Testis (tissue), 3 donors: Measurements from ENCODE around the gene GSTO2. TPM values are rescaled to one million over a fixed set of nuclear protein-coding genes. Genes with fewer than 3 reads are reported as not detected.

Source experiments
- DNase-seq: peaks from one replicate; pipeline ENCODE4 v3.0.0-alpha.2; 2019
- H3K27ac ChIP-seq, 2 donors: fragments of 200-600 bp; sonication (generic); one replicate each; pipeline ENCODE4 v1.5.1; 2019
- H3K27me3 ChIP-seq: fragments of 200-600 bp; sonication (generic); one replicate; pipeline ENCODE4 v1.5.1; 2019
- H3K36me3 ChIP-seq: fragments of 200-600 bp; sonication (generic); one replicate; pipeline ENCODE4 v1.5.1; 2017; ENCODE audit warnings: low read depth; ENCODE audit errors: missing control alignments
- H3K4me1 ChIP-seq: fragments of 200-600 bp; sonication (generic); one replicate; pipeline ENCODE4 v1.5.1; 2019
- H3K4me3 ChIP-seq, 2 donors: fragments of 200-600 bp; sonication (generic); one replicate each; pipeline ENCODE4 v1.5.1; 2017 to 2019
- H3K9me3 ChIP-seq: fragments of 200-600 bp; sonication (generic); one replicate; pipeline ENCODE4 v1.5.1; 2017
- POLR2A ChIP-seq: fragments of 450-650 bp; IDR thresholded peaks from one replicate; pipeline ENCODE4 v1.6.1; 2017; ENCODE audit warnings: antibody characterized with exemption, mild to moderate bottlenecking, moderate library complexity
- WGBS, 2 donors: methylation state at CpG; one replicate each; pipeline ENCODE4 v1.1.5; 2018; 5-methylcytosine and 5-hydroxymethylcytosine counted together
- intact Hi-C: fragments of 100-400 bp; cut with DNase I; formaldehyde crosslinking; loops from one replicate; pipeline ENCODE4 v1.15.1; 2023; ENCODE audit warnings: low total_unique reads
- polyA plus RNA-seq: library from polyadenylated mRNA; stranded (reverse); fragments of 350-450 nt; fragmentation: Illumina TruSeq; extraction: RNeasy Lipid Tissue Mini Kit (QIAGEN cat#74804); gene quantifications from one replicate; pipeline ENCODE4 v1.2.3, GENCODE V29; 2014; ENCODE audit warnings: low read depth, low replicate concordance; ENCODE audit not compliant: insufficient read depth
- total RNA-seq, 2 donors: library from RNA; depleted of rRNA; stranded (reverse); fragments of >200 nt; gene quantifications; one replicate each; pipeline ENCODE4 v1.2.3, GENCODE V29; 2016
- TF ChIP-seq, protein P1 (sequence below), 3 experiments: fragments of 450-650 bp in 2 of 3; fragments of 200-600 bp in 1 of 3; sonication (generic) in 1 of 3; IDR thresholded peaks; one replicate each; pipeline ENCODE4 v1.5.1; 2016 to 2019; ENCODE audit warnings: antibody characterized with exemption in 3 of 3, mild to moderate bottlenecking in 2 of 3, moderate library complexity in 1 of 3

GSTO2 gene
- total and polyA plus RNA-seq, 3 donors from 2014 or later = 28.9 to 53.7 (median 51.7) TPM

DNA sequence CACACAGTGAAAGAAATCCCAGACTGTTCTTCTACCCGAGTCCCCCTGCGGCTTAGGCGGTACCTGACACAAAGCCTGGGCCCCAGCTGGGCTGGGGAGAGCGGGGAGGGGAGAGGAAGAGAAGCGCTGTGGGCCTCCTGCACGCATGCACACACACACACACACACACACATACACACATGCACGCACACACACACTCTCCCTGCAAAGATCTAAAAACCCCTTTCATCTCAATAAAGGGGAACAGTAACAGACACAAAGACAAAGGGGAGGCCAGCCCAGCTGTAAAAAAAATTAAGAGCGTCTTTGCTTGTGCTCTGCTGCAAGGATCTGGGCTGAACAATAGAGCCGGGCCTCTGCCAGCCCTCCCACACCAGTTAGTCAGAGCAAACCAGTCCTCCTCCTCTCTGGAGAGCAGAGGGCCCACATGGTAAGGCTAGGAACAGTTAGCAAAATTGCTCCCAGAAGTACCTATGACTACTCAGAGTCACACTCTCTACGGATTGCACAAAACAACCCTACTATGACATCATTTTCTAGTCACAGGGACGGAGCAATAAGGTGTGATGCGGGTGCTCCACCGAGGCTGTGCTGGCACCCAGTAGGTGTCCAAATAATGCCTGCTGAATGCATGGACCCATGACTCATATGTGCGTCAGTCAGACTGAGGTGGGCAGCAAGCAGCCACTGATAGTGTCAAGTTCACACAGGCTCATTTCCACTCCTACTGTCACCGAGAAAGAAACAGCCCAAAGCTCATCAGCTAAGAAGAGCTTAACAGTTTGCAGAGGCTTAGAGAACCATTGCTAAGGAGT, 60.1 kb downstream of the GSTO2 start:
- TF ChIP-seq, protein P1, sequence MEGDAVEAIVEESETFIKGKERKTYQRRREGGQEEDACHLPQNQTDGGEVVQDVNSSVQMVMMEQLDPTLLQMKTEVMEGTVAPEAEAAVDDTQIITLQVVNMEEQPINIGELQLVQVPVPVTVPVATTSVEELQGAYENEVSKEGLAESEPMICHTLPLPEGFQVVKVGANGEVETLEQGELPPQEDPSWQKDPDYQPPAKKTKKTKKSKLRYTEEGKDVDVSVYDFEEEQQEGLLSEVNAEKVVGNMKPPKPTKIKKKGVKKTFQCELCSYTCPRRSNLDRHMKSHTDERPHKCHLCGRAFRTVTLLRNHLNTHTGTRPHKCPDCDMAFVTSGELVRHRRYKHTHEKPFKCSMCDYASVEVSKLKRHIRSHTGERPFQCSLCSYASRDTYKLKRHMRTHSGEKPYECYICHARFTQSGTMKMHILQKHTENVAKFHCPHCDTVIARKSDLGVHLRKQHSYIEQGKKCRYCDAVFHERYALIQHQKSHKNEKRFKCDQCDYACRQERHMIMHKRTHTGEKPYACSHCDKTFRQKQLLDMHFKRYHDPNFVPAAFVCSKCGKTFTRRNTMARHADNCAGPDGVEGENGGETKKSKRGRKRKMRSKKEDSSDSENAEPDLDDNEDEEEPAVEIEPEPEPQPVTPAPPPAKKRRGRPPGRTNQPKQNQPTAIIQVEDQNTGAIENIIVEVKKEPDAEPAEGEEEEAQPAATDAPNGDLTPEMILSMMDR (IDR thresholded peaks at IDR 0.05) = no peak
- no peak for TF ChIP-seq POLR2A
- Histone ChIP-seq H3K27ac (peak overlapping the region; percentile 69 to 88), H3K27me3 (no peaks in the 10 kb centered on the region), H3K4me1 (peaks cover 85% of the 10 kb centered on the region), H3K4me3 (no peak overlapping the region), H3K9me3 (no peaks in the 10 kb centered on the region), H3K36me3 (no peaks in the 10 kb centered on the region)
- WGBS, 2 donors = 34 to 39% methylated on average over 13 to 15 of the region's 15 CpGs
- DNase-seq = peak; percentile 74
- intact Hi-C loops = no loop called here

DNA sequence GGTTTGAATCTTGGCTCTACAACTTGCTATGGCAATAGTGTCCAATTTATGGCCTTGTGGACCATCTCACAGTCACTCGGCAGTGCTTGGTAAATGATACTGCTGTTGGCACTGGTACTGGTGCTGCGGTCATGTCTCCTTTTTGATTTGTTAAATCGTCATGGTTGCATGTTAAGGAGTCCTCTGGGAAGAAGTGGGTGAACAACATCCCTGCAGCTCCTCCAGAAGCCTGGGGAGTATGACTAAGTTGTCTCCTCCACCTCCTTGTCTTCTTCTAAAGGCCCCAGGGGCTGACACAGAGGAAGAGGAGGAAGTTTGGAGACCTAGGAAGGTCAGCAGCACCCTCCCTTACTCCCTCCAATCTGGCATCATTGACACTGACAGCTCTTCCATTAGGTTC, 60.8 kb downstream of the GSTO2 start:
- H3K27me3 ChIP-seq = no peaks in the 10 kb centered on the region

DNA sequence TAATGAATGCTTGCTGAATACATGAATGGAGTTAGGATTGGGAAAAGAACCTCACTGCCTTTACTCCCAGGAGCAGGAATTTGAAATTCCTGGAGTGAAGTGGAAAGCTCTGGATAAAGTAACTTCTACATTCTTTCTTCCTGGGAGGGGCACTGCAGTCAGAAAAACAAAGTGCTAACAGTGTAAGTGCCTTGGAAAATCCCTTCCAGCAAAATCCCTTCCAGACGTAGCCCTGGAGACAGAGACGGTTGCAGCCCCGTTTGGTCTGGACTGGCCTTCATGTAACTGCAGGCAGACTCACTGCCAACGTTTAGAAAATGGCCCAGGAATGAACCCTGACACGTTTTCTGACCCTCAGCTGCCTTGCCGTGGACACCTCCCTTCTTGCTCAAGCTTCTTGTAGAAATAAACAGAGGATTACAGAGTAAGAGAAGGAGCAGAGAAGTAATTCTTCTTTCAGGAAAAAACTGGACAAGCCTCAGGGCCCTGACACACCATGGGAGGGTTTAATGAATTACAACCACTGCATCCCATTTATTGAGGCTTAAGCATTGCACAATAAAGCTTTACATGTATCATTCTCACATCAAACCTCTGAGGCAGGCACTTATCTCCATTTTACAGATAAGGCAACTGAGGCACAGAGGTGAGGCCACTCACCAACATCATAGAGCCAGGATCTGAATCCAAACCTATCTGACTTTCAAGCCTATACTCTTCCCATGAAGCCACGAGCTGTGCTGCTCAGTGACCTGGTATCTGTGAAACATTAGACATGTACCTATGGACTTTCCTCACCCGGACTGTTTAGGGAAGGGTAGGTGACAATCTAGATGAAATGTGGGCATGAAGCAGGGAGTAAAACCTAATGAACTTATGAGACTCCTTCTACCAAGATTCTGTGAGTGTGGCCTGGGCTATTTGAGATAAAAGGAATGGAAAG, 61.5 kb downstream of the GSTO2 start:
- intact Hi-C loops = no loop called here
- Histone ChIP-seq H3K36me3 (no peaks in the 10 kb centered on the region), H3K27ac (peak overlapping the region; percentile 69 to 88), H3K9me3 (no peaks in the 10 kb centered on the region), H3K4me1 (peaks cover 81% of the 10 kb centered on the region), H3K27me3 (no peaks in the 10 kb centered on the region), H3K4me3 (no peak overlapping the region)
- TF ChIP-seq, protein P1 (IDR thresholded peaks at IDR 0.05) = no peak
- no peak for TF ChIP-seq POLR2A
- WGBS, 2 donors = 24 to 35% methylated on average over 8 of the region's 8 CpGs
- DNase-seq = peak; percentile 84

More for the DNA sequence above, 60.8 kb downstream of the GSTO2 start:
- Histone ChIP-seq H3K9me3 (no peaks in the 10 kb centered on the region), H3K4me1 (peaks cover 85% of the 10 kb centered on the region), H3K27ac (peak overlapping the region; percentile 69 to 88), H3K36me3 (no peaks in the 10 kb centered on the region), H3K4me3 (no peak overlapping the region)
- 57 to 68% methylated on average over 3 of the region's 3 CpGs for WGBS, 2 donors
- intact Hi-C loops = no loop called here
- no peak for DNase-seq
- TF ChIP-seq, protein P1 (IDR thresholded peaks at IDR 0.05) = no peak
- TF ChIP-seq POLR2A = no peak

DNA sequence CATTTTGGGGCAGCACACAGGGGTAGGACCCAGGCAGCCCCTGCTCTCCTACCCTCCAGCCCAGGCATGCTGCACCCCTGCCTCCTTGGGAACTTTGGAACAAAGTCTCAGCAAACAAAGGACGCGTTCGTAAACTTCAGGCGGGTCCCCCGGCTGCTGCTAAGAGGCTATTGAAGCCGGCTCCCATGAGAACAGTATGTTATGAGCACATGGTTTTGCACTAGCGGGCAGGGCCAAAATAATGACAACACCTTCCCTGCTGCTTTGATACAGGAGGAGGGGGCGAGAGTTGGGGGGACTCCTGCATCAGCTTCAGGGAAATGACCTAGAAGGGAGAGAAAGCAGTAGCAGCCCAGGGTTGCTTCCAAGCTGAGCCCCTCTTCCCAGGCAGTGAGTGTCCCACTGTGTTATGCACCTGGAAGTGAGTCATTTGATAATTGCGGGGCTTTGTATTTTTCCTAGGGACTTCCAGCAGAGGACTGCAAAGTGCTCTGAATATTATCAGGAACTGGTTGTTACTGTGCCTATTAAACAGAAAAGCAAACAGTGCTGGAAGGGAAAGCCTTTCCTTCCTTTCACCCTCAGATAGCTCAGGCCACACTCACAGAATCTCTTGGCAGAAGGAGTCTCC, 62.3 kb downstream of the GSTO2 start:
- Histone ChIP-seq H3K9me3 (no peaks in the 10 kb centered on the region), H3K27me3 (no peaks in the 10 kb centered on the region), H3K27ac (peak overlapping the region; percentile 69 to 88), H3K4me1 (peaks cover 78% of the 10 kb centered on the region), H3K4me3 (no peak overlapping the region), H3K36me3 (no peaks in the 10 kb centered on the region)
- intact Hi-C loops = no loop called here
- TF ChIP-seq POLR2A = no peak
- TF ChIP-seq, protein P1 (IDR thresholded peaks at IDR 0.05) = no peak
- 21 to 39% methylated on average over 9 of the region's 9 CpGs for WGBS, 2 donors
- DNase-seq = peak; percentile 48
